K562 (cell line): ENCODE data around the gene TMEM79.

Source experiments
- NR2F6 ChIP-seq: fragments of 450-650 bp; formaldehyde crosslinking; IDR thresholded peaks from 2 replicates; pipeline ENCODE4 v1.4.0; 2020; ENCODE audit warnings: mild to moderate bottlenecking
- ZZZ3 ChIP-seq: fragments of 450-650 bp; IDR thresholded peaks from 2 replicates; pipeline ENCODE4 v1.6.1; 2016; ENCODE audit warnings: antibody characterized with exemption, mild to moderate bottlenecking, moderate library complexity
- TF ChIP-seq, protein P1 (sequence below), 3 experiments: IDR thresholded peaks in 2 of 3; conservative IDR thresholded peaks in 1 of 3; 2 replicates each; pipeline ENCODE4 v1.5.1; 2011 to 2012; ENCODE audit warnings: low read length in 3 of 3, mild to moderate bottlenecking in 3 of 3, control low read depth in 2 of 3, improper control_type of control experiment in 1 of 3, inconsistent platforms in 1 of 3, low read depth in 1 of 3, mixed read lengths in 1 of 3, moderate library complexity in 1 of 3; ENCODE audit not compliant: insufficient read depth in 2 of 3

DNA sequence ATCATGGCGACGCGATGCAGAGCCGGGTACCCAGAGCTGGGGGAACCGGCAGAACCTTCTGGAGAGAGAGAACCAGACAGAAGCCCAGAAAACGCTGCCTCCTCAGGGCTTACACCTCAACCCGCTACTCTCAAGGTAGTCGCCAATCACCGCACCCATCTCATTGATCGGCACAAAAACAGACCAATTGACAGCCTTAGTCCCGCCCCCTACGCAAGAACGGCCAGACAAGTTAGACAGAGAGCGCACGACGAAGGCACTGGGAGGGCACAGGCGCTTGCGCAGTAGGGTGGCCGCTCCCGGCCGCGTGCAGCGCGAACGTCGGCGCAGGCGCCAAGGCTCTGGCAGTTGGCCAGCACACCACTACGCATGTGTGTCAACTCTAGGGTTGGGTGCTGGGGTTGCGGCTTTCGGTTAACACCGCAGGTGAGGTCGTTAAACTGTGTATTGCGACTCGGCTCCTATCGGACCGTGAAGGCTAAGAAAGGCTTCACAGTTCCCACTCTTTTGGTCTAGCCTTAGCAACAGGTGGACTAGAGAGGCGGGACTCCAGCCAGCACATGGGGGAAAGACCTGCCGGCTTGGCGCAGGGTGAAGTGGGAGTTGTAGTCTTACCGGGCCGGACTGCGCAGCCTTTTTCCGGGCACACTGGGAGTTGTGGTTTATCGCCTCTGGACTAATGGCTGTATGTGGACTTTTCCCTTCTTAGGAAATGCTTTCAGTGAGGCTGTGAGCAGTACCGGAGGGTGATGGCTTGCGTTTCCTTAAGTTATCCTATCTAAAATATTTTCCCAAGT is 54.3 kb downstream of the TMEM79 start, which contains the start of the genes CCT3 and TSACC:
- no peak for TF ChIP-seq NR2F6
- no peak for TF ChIP-seq ZZZ3
- TF ChIP-seq, protein P1, sequence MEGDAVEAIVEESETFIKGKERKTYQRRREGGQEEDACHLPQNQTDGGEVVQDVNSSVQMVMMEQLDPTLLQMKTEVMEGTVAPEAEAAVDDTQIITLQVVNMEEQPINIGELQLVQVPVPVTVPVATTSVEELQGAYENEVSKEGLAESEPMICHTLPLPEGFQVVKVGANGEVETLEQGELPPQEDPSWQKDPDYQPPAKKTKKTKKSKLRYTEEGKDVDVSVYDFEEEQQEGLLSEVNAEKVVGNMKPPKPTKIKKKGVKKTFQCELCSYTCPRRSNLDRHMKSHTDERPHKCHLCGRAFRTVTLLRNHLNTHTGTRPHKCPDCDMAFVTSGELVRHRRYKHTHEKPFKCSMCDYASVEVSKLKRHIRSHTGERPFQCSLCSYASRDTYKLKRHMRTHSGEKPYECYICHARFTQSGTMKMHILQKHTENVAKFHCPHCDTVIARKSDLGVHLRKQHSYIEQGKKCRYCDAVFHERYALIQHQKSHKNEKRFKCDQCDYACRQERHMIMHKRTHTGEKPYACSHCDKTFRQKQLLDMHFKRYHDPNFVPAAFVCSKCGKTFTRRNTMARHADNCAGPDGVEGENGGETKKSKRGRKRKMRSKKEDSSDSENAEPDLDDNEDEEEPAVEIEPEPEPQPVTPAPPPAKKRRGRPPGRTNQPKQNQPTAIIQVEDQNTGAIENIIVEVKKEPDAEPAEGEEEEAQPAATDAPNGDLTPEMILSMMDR (IDR thresholded peaks at IDR 0.05 in 2 of 3, conservative IDR thresholded peaks at IDR 0.05 in 1 of 3; ENCODE audit: insufficient read depth in 2 of 3, low read depth in 1 of 3, low read length in 3 of 3), result no peak
